GM12878 (cell line): ENCODE results near the gene DPF3.

ENCODE experiments used
- CTCF ChIP-seq, 3 experiments: IDR thresholded peaks in 2 of 3; conservative IDR thresholded peaks in 1 of 3; 2 replicates each; pipeline ENCODE4 v1.5.1; 2011; ENCODE audit warnings: low read depth in 3 of 3, low read length in 3 of 3, mild to moderate bottlenecking in 3 of 3, control low read depth in 2 of 3, moderate library complexity in 2 of 3, inconsistent platforms in 1 of 3, mixed read lengths in 1 of 3; ENCODE audit not compliant: control insufficient read depth in 2 of 3, insufficient read depth in 1 of 3; ENCODE audit errors: extremely low read depth in 1 of 3
- EED ChIP-seq: sonication (generic); IDR thresholded peaks from 2 replicates; pipeline ENCODE4 v1.6.1; 2016; ENCODE audit warnings: antibody characterized with exemption, low read depth
- MEF2A ChIP-seq: IDR thresholded peaks from 2 replicates; pipeline ENCODE4 v1.6.1; 2011; ENCODE audit warnings: low read depth, mild to moderate bottlenecking, low read length, moderate library complexity; ENCODE audit not compliant: insufficient read depth
- RAD21 ChIP-seq: IDR thresholded peaks from 2 replicates; pipeline ENCODE4 v1.6.1; 2011; ENCODE audit warnings: mild to moderate bottlenecking, low read depth, low read length, moderate library complexity; ENCODE audit not compliant: insufficient read depth
- SIN3A ChIP-seq: IDR thresholded peaks from 2 replicates; pipeline ENCODE4 v1.6.1; 2012; ENCODE audit warnings: low read depth, low read length, improper control_type of control experiment
- SMAD1 ChIP-seq: fragments of 450-650 bp; IDR thresholded peaks from 2 replicates; pipeline ENCODE4 v1.6.1; 2018; ENCODE audit warnings: mild to moderate bottlenecking, low read depth; ENCODE audit not compliant: partially characterized antibody
- ZNF274 ChIP-seq: IDR thresholded peaks from one replicate; pipeline ENCODE4 v1.8.0; 2011; ENCODE audit not compliant: insufficient read length, insufficient read depth

GRCh38 chr14:72808564-72808963 lies 85.3 kb downstream of the DPF3 start:
- TF ChIP-seq ZNF274 (no peak), CTCF (IDR thresholded peaks at IDR 0.05 in 2 of 3, conservative IDR thresholded peaks at IDR 0.05 in 1 of 3; ENCODE audit: control insufficient read depth in 2 of 3, extremely low read depth in 1 of 3, insufficient read depth in 1 of 3, low read depth in 3 of 3, low read length in 3 of 3) (no peak), SMAD1 (no peak), EED (no peak), SIN3A (no peak), MEF2A (no peak), RAD21 (no peak)
